ENCODE measurements around the gene MAPK7. TPM values are rescaled to one million over a fixed set of nuclear protein-coding genes. Genes with fewer than 3 reads are reported as not detected.

Gene MAPK7
- total RNA-seq, 2 experiments from 2014 or later = 8.1 to 19.3 TPM

GRCh38 chr17:19345486-19346350, 32.6 kb upstream of the MAPK7 start:
- POLR2A ChIA-PET = no interaction called here
- Histone ChIP-seq H3K36me3 (ENCODE audit: insufficient read depth, low read length) (no peaks in the 10 kb centered on the region), H3K79me2 (ENCODE audit: insufficient read depth, low read depth, low read length) (no peaks in the 10 kb centered on the region), H3K4me3 (ENCODE audit: low read depth, low read length, poor library complexity, severe bottlenecking) (no peak overlapping the region), H3K9me2 (ENCODE audit: insufficient read depth, low read length) (no peaks in the 10 kb centered on the region), H3K27ac (ENCODE audit: low read depth, low read length, poor library complexity, severe bottlenecking) (no peak overlapping the region), H3K4me2 (ENCODE audit: low read length) (no peak overlapping the region), H2AFZ (ENCODE audit: low read length) (no peak overlapping the region), H3K9me3 (ENCODE audit: low read length) (no peaks in the 10 kb centered on the region), H4K20me1 (ENCODE audit: insufficient read depth, low read length) (no peaks in the 10 kb centered on the region), H3K4me1 (ENCODE audit: insufficient read depth, low read length, poor library complexity, severe bottlenecking) (peaks cover 13% of the 10 kb centered on the region)
- TF ChIP-seq CTCF (conservative IDR thresholded peaks at IDR 0.05; ENCODE audit: low read length) (no peak), EZH2phosphoT487 (IDR thresholded peaks at IDR 0.05; ENCODE audit: borderline replicate concordance, low read depth, low read length) (no peak)
- intact Hi-C loops (cut with micrococcal nuclease; ENCODE audit: unreplicated experiment) = no loop called here
- CTCF ChIA-PET (ENCODE audit: unreplicated experiment) = no interaction called here
- BruUV-seq (replicated peaks) = no TSS peak
- no peak for DNase-seq (ENCODE audit: low spot score)

GRCh38 chr17:19346351-19347255, 31.7 kb upstream of the MAPK7 start:
- H3K79me2 ChIP-seq (ENCODE audit: insufficient read depth, low read depth, low read length) = no peaks in the 10 kb centered on the region
- peaks cover 13% of the 10 kb centered on the region for H3K4me1 ChIP-seq (ENCODE audit: insufficient read depth, low read length, poor library complexity, severe bottlenecking)
- H3K27ac ChIP-seq (ENCODE audit: low read depth, low read length, poor library complexity, severe bottlenecking) = peak overlapping the region; percentile 31
- H3K36me3 ChIP-seq (ENCODE audit: insufficient read depth, low read length) = no peaks in the 10 kb centered on the region
- BruUV-seq (replicated peaks) = no TSS peak
- TF ChIP-seq CTCF (conservative IDR thresholded peaks at IDR 0.05; ENCODE audit: low read length) (no peak), EZH2phosphoT487 (IDR thresholded peaks at IDR 0.05; ENCODE audit: borderline replicate concordance, low read depth, low read length) (no peak)
- H3K4me3 ChIP-seq (ENCODE audit: low read depth, low read length, poor library complexity, severe bottlenecking) = no peak overlapping the region
- H3K9me3 ChIP-seq (ENCODE audit: low read length) = no peaks in the 10 kb centered on the region
- peak; percentile 68 for DNase-seq (ENCODE audit: low spot score)
- peak overlapping the region; percentile 49 for H3K4me2 ChIP-seq (ENCODE audit: low read length)
- ChIA-PET POLR2A (no interaction called here), CTCF (ENCODE audit: unreplicated experiment) (no interaction called here)
- intact Hi-C loops (cut with micrococcal nuclease; ENCODE audit: unreplicated experiment) = no loop called here
- no peaks in the 10 kb centered on the region for H3K9me2 ChIP-seq (ENCODE audit: insufficient read depth, low read length)
- H4K20me1 ChIP-seq (ENCODE audit: insufficient read depth, low read length) = no peaks in the 10 kb centered on the region
- H2AFZ ChIP-seq (ENCODE audit: low read length) = no peak overlapping the region
